GM21526 (cell line): ENCODE measurements around the gene TSN.
"Not testable (repeated sequence)": the region's sequence is repeated elsewhere in the genome, so short reads cannot be mapped to it uniquely, and the experiment has no call there.

Experiments used
- ATAC-seq: cut with Tn5 transposase; IDR thresholded peaks from one replicate; pipeline ENCODE4 v1.9.1; 2021; ENCODE audit warnings: moderate library complexity; ENCODE audit not compliant: unreplicated experiment, low FRiP score

The TSN gene

DNA sequence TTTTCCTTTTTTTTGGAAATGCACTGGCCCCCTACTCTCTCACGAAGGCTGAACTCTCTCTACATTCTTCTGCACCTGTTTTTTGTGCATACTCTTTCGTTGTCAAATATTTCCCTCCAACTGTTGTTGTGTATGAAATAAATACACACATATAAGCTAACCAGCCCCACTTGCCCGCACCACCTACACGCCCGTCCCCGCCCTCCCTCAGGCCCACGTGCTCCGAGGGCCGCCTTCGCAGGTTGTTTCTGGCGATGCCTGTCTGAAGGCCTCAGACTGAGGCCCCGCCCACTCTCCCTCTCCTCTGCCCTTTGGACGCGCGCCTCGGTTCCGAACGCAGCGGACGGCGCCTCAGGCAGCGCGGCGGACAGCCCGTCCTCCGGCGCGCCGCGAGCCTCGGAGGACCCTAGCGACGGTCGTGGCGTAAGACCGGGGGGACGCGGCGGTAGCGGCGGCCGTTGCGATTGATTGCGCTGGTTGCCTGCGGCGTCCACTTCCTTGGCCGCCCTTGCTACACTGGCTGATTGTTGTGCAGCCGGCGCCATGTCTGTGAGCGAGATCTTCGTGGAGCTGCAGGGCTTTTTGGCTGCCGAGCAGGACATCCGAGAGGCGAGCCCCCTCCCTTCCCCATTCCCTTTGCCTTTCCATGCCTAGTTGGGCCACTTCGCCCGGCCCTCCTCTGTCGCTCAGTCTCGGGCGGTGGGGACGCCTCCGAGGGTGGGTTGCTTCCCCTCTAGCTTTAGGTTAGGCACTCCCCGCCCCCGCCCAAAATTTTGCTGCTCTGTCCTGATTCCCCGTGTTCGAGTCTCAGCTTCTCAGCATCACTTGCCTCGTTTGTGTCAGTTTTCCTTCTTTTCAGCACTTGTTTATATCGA, at the start of gene TSN:
TSN (plus strand) TSS at position 415 of the 875 bp plus-strand sequence; CDS start at position 544, 129 bp downstream.
- peak; percentile 99 for ATAC-seq

DNA sequence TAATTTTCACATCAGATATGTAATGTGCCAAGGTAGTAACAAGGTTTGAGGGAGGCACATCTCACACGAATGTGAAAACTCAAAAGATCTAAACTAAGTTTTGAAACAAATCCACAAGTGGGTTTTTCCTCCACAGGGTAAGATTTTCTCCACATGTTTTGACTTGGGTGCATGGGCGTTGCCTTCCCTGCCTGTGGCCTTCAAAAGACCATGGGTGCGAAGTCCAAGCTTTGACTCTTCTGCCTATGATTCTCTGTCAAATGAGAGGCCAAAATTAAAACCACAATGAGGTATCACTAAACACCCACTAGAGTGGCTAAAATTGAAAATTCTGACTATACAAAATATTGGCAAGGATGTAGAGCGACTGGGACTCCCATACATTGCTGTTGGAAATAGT, 49.5 kb upstream of the TSN start:
- ATAC-seq, result no peak

DNA sequence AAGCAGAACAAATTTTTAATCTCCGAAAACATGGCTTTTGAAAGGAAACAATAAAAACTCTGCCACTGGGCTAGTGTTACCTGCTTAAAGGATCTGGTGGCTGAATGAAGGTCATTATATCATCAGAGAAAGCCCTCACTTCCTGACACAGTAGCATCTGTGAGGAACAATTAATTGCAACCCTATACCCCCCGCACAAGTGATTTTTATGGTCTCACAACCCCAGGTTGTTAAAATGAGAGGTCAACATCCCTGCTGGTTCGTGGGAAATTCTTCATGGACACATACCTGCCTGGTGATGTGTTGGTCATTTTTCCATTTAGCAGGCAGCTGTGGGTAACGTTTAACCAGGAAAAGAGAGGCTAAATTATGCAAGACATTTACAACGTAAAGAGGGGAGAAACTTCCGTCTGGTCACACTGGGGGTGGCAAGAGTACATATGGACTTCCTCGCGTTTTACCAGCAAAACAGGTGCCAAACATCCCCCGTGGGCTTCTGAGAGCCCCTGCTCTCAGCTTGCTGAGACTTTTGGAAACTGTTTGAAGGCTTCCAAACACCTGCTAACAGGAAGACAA, 48.0 kb upstream of the TSN start:
- no peak for ATAC-seq

DNA sequence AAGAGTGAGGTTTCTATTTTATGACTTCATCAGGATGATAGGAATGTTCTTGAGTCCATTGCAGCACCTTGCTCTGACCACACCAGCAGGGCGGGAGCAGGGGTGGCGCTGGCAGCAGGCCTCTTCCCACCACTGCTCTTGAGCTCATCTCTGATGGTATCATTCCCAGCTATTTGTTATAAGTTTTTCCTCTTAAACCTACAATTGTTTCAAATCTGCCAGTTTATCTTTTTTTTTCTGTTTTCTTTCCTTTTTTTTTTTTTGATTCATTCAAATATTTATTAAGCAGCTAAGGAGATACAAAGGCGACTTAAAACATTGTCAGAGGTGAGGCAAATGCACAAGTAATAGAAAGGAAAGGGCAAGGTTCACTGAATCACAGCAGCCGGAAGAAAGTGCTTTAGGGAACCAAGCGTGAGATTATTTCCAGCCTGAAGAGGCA, 47.5 kb upstream of the TSN start:
- no peak for ATAC-seq

DNA sequence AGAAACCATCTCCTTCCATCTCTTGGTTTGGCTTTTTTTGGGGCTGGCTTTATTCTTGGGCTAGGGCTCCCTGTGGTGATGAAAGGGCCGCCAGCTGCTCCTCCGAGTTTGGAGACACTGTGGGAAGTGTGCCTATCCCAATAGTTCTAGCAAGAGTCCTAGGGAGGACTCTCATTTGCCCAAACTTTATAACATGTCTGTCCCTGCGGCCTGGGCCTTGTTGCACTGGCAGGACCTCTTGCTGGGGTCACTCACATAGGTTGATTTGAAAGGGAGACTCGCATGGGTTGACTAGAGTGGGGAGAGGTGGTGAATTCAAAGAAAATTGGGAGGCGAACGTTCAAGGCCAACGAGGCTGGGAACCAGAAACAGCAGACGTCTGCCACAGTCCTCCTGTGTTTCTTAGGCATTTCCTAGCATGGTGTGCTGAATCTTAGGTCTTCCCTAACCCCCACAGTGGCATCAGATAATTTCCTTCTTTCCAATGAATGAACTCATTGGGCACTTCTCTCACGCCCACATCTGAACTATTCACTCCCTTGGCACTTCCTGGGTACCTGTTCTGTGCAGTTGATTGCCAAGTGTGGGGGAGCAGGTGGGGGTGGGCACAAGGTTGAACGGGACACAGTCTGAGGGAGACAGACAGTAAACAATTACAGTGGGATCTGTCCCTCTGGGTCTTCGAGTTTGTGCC, 45.5 kb upstream of the TSN start:
- no peak for ATAC-seq

DNA sequence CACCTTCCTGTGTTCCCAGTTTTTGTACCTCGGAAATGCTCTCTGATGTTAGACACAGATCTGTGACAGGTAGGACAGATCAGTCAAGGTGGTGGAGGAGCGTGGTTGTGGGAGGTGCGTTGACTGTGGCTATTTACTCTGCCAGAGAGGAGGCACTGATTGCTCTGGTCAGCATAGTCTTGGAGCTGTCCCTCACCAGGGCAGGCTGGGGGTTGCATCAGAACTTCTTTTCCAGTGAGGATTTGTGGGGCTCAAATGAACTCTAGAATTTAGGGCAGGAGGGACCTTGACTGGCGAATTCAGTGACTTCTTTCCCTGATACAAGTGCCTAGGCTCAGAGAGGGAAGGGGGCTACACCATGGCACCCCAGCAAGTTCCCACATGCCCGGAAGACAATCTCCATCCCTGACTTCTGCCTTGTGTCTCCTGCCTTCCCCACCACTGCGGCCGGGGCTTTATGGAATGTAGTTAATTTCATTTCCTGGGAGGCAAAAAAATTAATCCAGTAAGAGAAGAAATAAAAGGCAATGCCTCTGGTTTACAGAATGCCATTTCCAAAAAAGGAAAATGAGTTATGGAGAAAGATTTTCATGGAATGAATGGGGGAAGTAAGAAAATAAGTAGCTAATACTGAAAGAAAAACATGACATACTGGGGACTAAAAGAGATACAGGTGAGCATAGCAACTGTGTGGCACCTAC, 44.8 kb upstream of the TSN start:
- no peak for ATAC-seq

DNA sequence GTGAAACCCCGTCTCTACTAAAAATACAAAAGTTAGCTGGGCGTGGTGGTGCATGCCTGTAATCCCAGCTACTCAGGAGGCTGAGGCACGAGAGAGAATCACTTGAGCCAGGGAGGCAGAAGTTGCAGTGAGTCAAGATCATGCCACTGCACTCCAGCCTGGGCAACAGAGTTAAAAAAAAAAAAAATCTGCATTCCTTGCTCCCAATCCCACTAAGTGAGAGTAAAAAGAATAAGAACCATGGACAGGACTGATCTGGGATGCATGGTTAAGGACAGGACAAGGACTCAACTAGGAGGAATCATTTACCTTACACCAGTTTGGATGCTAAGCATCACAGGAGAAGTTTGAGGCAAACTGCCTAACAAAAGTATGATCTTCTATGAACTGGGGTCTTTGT, 44.0 kb upstream of the TSN start:
- ATAC-seq, result not testable (repeated sequence)

DNA sequence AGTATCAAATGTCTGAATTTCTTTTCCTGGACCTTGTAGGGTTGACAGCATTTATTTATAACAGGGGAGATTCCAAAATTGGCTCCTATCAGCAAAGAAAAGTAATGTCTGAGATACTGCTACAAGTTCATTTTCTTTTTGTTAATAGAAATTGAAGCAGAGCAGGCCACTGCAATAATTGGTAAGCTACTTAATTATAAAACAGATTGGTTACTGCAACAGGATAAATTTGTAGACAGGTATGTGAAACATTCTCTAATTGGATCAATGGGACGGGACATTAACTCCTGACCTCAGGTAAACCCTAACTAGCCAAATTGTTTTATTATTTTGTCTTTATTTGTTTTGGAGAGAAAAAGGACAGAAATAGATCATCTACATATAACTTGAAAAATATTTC, 39.3 kb upstream of the TSN start:
- no peak for ATAC-seq

DNA sequence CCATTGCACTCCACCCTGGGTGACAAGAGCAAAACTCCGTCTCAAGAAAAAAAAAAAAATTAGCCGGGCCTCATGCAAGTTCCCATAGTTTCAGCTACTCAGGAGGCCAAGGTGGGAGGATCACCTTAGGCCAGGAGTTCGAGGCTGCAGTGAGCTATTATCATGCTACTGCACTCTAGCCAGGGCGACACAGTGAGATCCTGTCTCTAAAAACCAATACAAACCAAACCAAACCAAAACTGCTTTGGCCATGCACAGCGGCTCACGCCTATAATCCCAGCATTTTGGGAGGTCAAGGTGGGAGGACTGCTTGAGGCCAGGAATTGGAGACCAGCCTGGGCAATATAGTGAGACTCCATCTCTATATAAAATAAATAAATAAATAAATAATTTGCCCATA, 37.9 kb upstream of the TSN start:
- ATAC-seq, result no peak

DNA sequence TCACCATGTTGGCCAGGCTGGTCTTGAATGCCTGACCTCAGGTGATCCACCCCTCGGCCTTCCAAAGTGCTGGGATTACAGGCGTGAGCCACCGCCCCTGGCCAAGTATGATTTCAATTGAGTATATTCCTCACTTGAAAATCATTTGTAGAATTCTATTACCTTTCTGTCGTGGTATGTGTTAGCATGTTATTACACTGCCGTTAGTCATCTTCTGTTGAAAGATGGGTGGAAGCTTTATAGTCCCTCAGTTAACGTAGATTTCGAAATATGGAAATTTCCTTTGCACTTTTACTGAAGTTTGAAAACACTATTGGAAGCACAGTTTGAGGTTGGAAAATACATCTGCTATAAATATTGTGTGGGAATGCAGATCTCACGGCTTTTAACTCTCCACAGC, 33.5 kb upstream of the TSN start:
- no peak for ATAC-seq

DNA sequence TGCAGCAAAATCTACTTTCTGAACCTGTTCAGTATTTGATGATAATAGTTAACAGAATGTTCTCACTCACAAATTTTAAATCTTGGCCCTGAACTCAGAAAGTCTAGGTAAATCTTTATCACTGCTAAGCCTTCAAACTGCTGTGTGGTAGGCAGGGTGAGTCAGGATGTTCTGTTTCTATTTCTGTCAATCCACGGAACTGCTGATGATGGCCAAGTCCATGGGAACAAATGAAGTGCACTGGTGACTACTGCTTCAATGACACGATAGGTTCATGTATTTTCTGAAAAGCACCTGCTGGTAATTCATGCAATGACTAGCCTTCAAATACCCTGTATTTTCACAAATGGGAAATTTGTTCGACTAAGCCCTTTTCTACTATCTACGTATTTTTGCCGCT, 33.0 kb upstream of the TSN start:
- no peak for ATAC-seq

DNA sequence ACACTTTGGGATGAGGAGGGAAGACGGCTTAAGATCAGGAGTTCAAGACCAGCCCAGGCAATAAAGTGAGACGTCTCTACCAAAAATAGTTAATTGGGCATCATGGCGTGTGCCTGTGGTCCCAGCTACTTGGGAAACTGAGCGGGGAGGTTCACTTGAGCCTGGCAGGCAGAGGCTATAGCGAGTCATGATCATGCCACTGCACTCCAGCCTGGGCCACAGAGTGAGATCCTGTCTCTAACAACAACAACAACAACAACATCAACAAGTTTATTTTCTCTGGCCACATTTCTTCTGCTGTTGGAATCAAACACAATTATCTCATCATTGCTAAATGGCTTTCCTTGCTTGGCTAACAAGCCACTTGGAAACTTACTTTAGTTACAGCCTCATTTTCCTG, 32.1 kb upstream of the TSN start:
- ATAC-seq, result no peak

DNA sequence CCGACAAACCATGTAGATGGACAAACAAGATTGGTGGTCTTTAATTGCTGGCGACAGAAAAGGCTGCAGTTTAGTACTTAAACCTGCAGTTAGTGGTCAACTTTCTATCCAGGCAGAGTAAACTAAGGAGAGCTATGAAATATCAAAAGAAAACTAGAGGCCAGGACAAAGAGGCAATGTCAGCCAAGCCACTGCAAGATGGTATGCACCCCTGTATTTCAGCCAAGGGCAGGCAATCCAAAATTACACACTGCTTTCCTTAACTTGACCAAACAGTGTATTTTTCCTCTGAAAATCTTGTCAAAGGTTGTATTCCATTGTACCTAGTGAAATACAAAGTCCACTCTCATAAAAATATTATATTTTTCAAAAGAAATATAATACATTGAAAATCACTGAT, 28.1 kb upstream of the TSN start:
- ATAC-seq, result no peak

DNA sequence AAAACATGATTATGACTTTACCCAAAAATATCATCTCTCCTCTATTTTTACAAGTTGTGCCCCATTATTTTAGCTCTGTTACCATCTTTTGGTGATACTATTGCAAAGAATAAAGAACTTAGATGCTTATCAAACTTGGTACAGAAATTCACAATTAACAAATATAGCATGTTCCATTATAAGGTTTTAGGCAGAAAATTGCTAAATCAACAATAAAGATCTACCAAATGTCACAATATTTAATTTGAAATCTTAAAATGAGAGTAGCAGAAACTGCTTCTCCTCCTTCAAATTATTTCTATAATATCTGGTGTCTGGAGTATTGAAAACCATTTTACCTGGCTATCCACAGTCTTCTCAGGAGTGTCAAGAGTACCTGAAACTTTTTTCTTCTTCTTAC, 27.5 kb upstream of the TSN start:
- ATAC-seq, result no peak

DNA sequence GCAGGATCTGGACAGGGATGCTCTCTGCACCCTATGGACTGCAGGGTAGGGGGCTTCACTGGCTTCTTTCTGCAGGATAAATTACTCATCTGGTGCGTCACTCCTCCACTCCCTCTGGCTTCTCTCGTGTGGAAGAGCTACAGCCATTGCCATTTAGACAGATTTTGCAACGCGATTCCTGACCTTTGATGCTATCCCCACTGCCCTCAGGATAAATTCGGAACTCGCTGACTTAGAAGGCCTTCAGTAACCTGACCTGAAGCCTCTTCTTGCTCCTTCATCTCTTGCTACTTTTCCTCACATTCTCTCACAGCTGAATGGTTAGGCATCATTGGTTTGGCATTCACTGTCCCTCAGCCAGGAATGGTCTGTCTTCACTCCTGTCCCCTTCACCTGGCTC, 24.1 kb upstream of the TSN start:
- no peak for ATAC-seq

DNA sequence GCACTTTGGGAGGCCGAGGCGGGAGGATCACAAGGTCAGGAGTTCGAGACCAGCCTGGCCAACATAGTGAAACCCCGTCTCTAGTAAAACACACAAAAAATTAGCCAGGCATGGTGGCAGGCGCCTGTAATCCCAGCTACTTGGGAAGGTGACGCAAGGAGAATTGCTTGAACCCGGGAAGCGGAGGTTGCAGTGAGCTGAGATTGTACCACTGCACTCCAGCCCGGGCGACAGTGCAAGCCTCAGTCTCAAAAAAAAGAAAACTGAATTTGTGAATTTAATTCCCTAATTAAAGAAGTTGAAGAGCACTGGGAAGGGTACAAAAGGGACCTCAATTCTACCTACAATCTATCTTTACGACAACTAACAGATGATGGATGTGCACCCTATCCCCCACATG, 20.9 kb upstream of the TSN start:
- ATAC-seq, result not testable (repeated sequence)

DNA sequence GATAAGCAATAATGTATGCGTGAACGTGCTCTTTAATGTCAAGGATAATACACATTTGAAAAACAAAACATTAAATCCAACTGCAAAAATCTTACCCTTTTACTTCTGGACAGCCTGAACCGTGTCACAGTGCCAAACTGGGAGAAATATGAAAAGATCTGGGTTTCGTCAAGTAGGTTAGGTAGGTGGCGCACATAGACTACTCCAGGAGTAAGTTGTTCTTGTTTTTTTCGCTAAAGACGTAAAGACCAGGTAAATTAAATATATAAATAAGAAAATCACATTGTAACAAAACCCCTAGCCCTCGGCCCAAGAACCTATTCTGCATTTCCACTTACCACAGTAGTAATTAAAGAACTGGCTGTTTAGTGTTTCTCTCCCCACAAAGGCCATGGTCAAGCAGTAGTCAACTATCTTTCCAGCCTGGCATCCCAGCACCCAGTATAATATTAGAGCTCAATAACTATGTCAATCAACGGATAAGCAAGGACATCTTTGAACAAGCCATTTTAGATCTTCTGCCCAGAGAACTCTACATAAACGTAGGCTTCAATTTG, 19.9 kb upstream of the TSN start:
- ATAC-seq, result no peak

DNA sequence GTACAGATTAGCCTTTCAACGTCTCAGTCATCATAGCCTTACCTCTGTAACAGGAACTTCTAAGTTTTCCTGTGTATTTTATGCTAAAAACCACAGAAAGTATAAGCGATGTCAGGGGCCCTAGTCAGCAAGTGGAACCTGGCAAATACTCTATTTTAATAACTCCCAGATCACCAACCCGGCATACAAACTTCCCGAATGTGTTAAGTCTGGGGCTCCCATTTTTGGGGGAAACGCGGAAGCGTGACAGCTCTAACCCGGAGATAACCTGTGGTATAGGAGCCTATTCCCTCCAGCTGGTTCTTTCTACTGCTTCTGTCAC, 19.4 kb upstream of the TSN start:
- peak; percentile 16 for ATAC-seq

DNA sequence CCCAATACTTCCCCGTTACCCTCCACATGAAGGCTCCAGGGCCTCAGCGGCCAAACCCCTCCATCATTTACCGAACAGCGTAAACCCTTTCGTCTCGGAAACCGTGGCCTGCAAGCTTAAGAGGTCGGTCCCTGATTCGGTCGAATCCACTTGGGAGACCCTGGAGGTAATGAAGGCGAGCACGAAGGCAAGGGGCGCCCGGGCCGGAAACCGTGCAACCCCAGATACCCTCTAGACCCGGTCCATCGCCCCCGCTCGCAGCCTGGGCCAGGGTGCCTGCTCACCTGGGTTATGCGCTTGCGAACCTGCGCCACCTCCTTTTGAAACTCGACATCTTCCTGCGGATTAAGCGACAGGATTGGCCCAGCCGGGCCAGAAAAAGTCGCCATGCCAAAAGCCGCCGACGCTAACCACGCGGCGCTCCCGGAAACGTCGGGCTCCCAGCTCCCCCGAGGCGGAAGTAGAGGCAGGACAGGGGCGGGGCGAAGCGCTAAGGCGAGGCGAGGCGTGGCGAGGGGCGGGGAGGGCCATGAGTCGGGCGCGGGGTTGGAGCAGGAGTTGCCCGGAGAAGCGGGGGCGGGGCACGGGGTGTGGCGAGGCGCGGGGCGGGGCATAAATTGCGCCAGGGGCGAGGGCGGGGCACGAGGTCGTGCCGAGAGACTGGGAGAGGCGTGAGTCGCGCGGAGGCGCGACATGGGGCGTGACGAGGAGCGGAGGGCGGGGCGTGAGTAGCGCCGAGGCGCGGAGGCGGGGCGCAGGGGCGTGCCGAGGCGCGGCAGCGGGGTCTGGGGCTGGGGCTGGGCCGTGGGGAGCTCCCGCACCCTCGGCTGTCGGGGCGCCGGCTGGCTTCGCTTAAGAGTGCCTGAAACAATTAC, 18.8 kb upstream of the TSN start, which contains the start of gene NIFK:
NIFK (minus strand) TSS at position 414 of the 875 bp plus-strand sequence; CDS start at position 389, 25 bp downstream.
- peak; percentile 84 for ATAC-seq

DNA sequence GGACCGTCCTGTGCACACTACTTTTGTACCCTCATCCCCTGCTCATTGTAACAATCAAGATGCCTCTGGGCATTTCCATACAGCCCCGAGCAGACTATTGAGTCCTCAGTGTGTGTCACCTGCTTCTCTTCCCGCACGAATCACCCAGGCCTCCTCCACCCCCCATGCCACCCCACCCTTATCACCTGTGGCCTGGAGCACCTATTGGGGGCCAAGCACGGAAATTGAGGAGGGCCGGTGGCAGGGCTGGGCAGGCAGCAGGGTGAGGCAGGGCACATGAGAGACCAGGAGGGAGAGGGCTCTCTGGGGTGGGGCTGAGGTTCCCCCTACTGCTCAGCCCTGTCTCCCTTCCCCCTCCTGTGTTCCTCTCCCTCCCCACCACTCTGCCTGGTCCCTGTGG, 14.5 kb upstream of the TSN start:
- no peak for ATAC-seq
